NT2/D1 (cell line): Measurements from ENCODE around the gene CCDC186.

Source experiments
- DNase-seq: peaks from one replicate; pipeline ENCODE4 v3.0.0-alpha.2; 2011; ENCODE audit warnings: low read depth, low spot score
- H3K27me3 ChIP-seq: 2 replicates; pipeline ENCODE4 v1.6.0; 2011; ENCODE audit warnings: mild to moderate bottlenecking; ENCODE audit not compliant: insufficient read length, insufficient read depth
- H3K36me3 ChIP-seq: 2 replicates; pipeline ENCODE4 v1.6.1; 2011; ENCODE audit warnings: mild to moderate bottlenecking, low read length, mixed read lengths; ENCODE audit not compliant: insufficient read depth, insufficient read length
- H3K4me1 ChIP-seq: 2 replicates; pipeline ENCODE4 v1.5.1; 2011; ENCODE audit not compliant: insufficient read depth, insufficient read length
- H3K4me3 ChIP-seq: 2 replicates; pipeline ENCODE4 v1.5.1; 2011; ENCODE audit warnings: low read depth; ENCODE audit not compliant: insufficient read length
- H3K9ac ChIP-seq: 2 replicates; pipeline ENCODE4 v1.6.0; 2011; ENCODE audit warnings: low read depth; ENCODE audit not compliant: insufficient read length
- H3K9me3 ChIP-seq: 2 replicates; pipeline ENCODE4 v1.5.1; 2011; ENCODE audit warnings: mild to moderate bottlenecking, low read length; ENCODE audit not compliant: insufficient read depth
- SUZ12 ChIP-seq: IDR thresholded peaks from 2 replicates; pipeline ENCODE4 v1.6.1; 2011; ENCODE audit not compliant: insufficient read length, insufficient read depth; ENCODE audit errors: extremely low read depth
- YY1 ChIP-seq: IDR thresholded peaks from 2 replicates; pipeline ENCODE4 v1.6.1; 2011; ENCODE audit not compliant: insufficient read length, insufficient read depth
- ZNF274 ChIP-seq: IDR thresholded peaks from 2 replicates; pipeline ENCODE4 v1.6.1; 2011; ENCODE audit warnings: mild to moderate bottlenecking, low read depth, low read length

The CCDC186 gene

GRCh38 chr10:114206902-114207301 lies 32.9 kb upstream of the CCDC186 start:
- no peak for DNase-seq
- TF ChIP-seq SUZ12, result no peak
- TF ChIP-seq ZNF274, result no peak
- no peak for TF ChIP-seq YY1
- peaks cover 3% of the 10 kb centered on the region for H3K4me1 ChIP-seq
- H3K9ac ChIP-seq, result no peak overlapping the region
- no peak overlapping the region for H3K4me3 ChIP-seq
- H3K9me3 ChIP-seq, result no peaks in the 10 kb centered on the region
- no peaks in the 10 kb centered on the region for H3K36me3 ChIP-seq
- H3K27me3 ChIP-seq, result no peaks in the 10 kb centered on the region

GRCh38 chr10:114202812-114203211 lies 28.8 kb upstream of the CCDC186 start:
- H3K9ac ChIP-seq, result no peak overlapping the region

GRCh38 chr10:114199239-114199638 lies 25.2 kb upstream of the CCDC186 start:
- TF ChIP-seq SUZ12, result no peak
- no peak for TF ChIP-seq ZNF274
- TF ChIP-seq YY1, result no peak
- DNase-seq, result no peak
- no peaks in the 10 kb centered on the region for H3K36me3 ChIP-seq
- H3K27me3 ChIP-seq, result no peaks in the 10 kb centered on the region
- H3K4me3 ChIP-seq, result no peak overlapping the region
- no peaks in the 10 kb centered on the region for H3K9me3 ChIP-seq
- H3K9ac ChIP-seq, result no peak overlapping the region
- H3K4me1 ChIP-seq, result no peaks in the 10 kb centered on the region

More at GRCh38 chr10:114202812-114203211, 28.8 kb upstream of the CCDC186 start:
- TF ChIP-seq SUZ12 (no peak), YY1 (no peak), ZNF274 (no peak)
- no peak for DNase-seq
- H3K36me3 ChIP-seq, result no peaks in the 10 kb centered on the region
- no peaks in the 10 kb centered on the region for H3K27me3 ChIP-seq
- H3K9me3 ChIP-seq, result no peaks in the 10 kb centered on the region
- H3K4me1 ChIP-seq, result no peaks in the 10 kb centered on the region
- H3K4me3 ChIP-seq, result no peak overlapping the region

GRCh38 chr10:114195079-114195478 lies 21.1 kb upstream of the CCDC186 start:
- H3K9ac ChIP-seq, result no peak overlapping the region
- H3K36me3 ChIP-seq, result no peaks in the 10 kb centered on the region
- H3K9me3 ChIP-seq, result no peaks in the 10 kb centered on the region
- TF ChIP-seq SUZ12 (no peak), YY1 (no peak), ZNF274 (no peak)
- no peak overlapping the region for H3K4me3 ChIP-seq
- no peak for DNase-seq
- H3K27me3 ChIP-seq, result no peaks in the 10 kb centered on the region
- H3K4me1 ChIP-seq, result no peaks in the 10 kb centered on the region

- no peak for TF ChIP-seq ZNF274
- no peak for TF ChIP-seq SUZ12
- no peak for TF ChIP-seq YY1
- Histone ChIP-seq H3K4me3 (no peak overlapping the region), H3K9me3 (no peaks in the 10 kb centered on the region), H3K9ac (no peak overlapping the region), H3K4me1 (no peaks in the 10 kb centered on the region), H3K36me3 (no peaks in the 10 kb centered on the region), H3K27me3 (no peaks in the 10 kb centered on the region)
- no peak for DNase-seq
Measured at GRCh38 chr10:114189700-114190099, 15.7 kb upstream of the CCDC186 start.

GRCh38 chr10:114188900-114189299 lies 14.9 kb upstream of the CCDC186 start:
- no peak for DNase-seq
- H3K36me3 ChIP-seq, result no peaks in the 10 kb centered on the region
- H3K9ac ChIP-seq, result no peak overlapping the region
- no peak for TF ChIP-seq ZNF274
- no peak for TF ChIP-seq YY1
- no peak for TF ChIP-seq SUZ12
- H3K4me3 ChIP-seq, result no peak overlapping the region
- no peaks in the 10 kb centered on the region for H3K27me3 ChIP-seq
- no peaks in the 10 kb centered on the region for H3K4me1 ChIP-seq
- no peaks in the 10 kb centered on the region for H3K9me3 ChIP-seq

- H3K27me3 ChIP-seq, result no peaks in the 10 kb centered on the region
- H3K4me1 ChIP-seq, result no peaks in the 10 kb centered on the region
- no peak overlapping the region for H3K4me3 ChIP-seq
- DNase-seq, result no peak
- no peaks in the 10 kb centered on the region for H3K9me3 ChIP-seq
- TF ChIP-seq SUZ12 (no peak), YY1 (no peak), ZNF274 (no peak)
- no peak overlapping the region for H3K9ac ChIP-seq
- no peaks in the 10 kb centered on the region for H3K36me3 ChIP-seq
Measured at GRCh38 chr10:114188001-114188400, 14.0 kb upstream of the CCDC186 start.

GRCh38 chr10:114184276-114184675 lies 10.3 kb upstream of the CCDC186 start:
- no peak overlapping the region for H3K9ac ChIP-seq
- no peak for TF ChIP-seq ZNF274
- no peak for TF ChIP-seq YY1
- no peak for TF ChIP-seq SUZ12
- DNase-seq, result no peak

More at GRCh38 chr10:114184276-114184675, 10.3 kb upstream of the CCDC186 start:
- Histone ChIP-seq H3K4me3 (no peak overlapping the region), H3K27me3 (no peaks in the 10 kb centered on the region), H3K36me3 (no peaks in the 10 kb centered on the region), H3K4me1 (no peaks in the 10 kb centered on the region), H3K9me3 (no peaks in the 10 kb centered on the region)
